ENCODE data around the gene POLN.
A peak's percentile ranks its signal among the peaks of the same experiment; 100 is the strongest.

The POLN gene

GRCh38 chr4:2287594-2287915 lies 45.6 kb upstream of the POLN start:
- Histone ChIP-seq H3K27me3 (ENCODE audit: insufficient read depth, low read length, poor library complexity, severe bottlenecking) (no peaks in the 10 kb centered on the region), H2AFZ (ENCODE audit: low read length) (no peak overlapping the region), H3K36me3 (ENCODE audit: insufficient read depth, low read length) (no peaks in the 10 kb centered on the region), H3K9me3 (ENCODE audit: insufficient read depth, low read depth, low read length) (no peaks in the 10 kb centered on the region), H4K20me1 (ENCODE audit: insufficient read depth, low read length, poor library complexity, severe bottlenecking) (no peaks in the 10 kb centered on the region), H3K9me2 (replicated peaks; ENCODE audit: low read depth, low read length) (no peaks in the 10 kb centered on the region), H3K4me1 (ENCODE audit: insufficient read depth, low read length, poor library complexity, severe bottlenecking) (peaks cover 69% of the 10 kb centered on the region), H3K4me2 (ENCODE audit: low read depth, low read length, poor library complexity, severe bottlenecking) (no peak overlapping the region), H3K4me3 (ENCODE audit: low read length, poor library complexity, severe bottlenecking) (no peak overlapping the region), H3F3A (ENCODE audit: low read depth) (peaks cover 3% of the 10 kb centered on the region; the same call in 1 of the 2 replicates), H3K79me2 (ENCODE audit: insufficient read depth, low read length) (no peaks in the 10 kb centered on the region), H3K9ac (ENCODE audit: low read depth, low read length, poor library complexity, severe bottlenecking) (no peak overlapping the region)
- TF ChIP-seq CTCF (conservative IDR thresholded peaks at IDR 0.05; ENCODE audit: low read length) (no peak), EZH2phosphoT487 (IDR thresholded peaks at IDR 0.05; ENCODE audit: borderline replicate concordance) (no peak)

DNA sequence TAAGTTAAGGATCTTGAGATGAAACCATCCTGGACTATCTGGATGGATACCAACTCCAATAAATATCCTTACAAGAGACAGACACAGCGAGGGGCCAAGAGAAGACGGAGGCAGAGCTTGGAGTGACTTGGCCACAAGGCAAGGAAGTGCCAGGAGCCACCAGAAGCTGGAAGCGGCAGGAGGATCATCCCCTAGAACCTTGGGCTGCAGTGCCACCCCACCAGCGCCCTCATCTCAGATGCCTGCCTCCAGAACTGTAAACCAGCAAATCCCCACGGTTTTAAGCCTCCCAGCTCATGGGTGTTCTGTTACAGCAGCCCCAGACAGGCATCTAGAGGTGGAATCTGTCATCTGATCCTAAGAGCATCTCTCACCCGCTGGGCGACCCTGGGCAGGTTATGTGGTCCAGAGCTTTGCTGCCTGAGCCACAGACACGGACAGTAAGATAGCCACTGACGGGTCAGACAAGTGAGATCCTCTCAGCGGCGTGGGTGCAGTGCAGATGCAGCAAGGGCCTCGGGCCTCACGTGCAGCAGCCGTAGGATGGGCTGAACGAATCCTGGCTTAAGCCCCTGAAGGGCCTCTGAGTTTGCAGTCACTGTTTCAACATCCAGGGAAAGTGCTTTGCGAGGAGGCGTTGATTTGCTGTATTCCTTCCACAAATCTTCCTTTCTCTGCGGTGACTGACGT lies 45.1 kb upstream of the POLN start:
- TF ChIP-seq CTCF (conservative IDR thresholded peaks at IDR 0.05; ENCODE audit: low read length), result no peak
- TF ChIP-seq EZH2phosphoT487 (IDR thresholded peaks at IDR 0.05; ENCODE audit: borderline replicate concordance), result no peak
- H3F3A ChIP-seq (ENCODE audit: low read depth), result peaks cover 8% of the 10 kb centered on the region
- H3K36me3 ChIP-seq (ENCODE audit: insufficient read depth, low read length), result no peaks in the 10 kb centered on the region
- H2AFZ ChIP-seq (ENCODE audit: low read length), result no peak overlapping the region
- H3K4me3 ChIP-seq (ENCODE audit: low read length, poor library complexity, severe bottlenecking), result no peak overlapping the region
- no peaks in the 10 kb centered on the region for H3K27me3 ChIP-seq (ENCODE audit: insufficient read depth, low read length, poor library complexity, severe bottlenecking)
- no peaks in the 10 kb centered on the region for H3K9me2 ChIP-seq (replicated peaks; ENCODE audit: low read depth, low read length)
- no peaks in the 10 kb centered on the region for H3K9me3 ChIP-seq (ENCODE audit: insufficient read depth, low read depth, low read length)
- H3K4me1 ChIP-seq (ENCODE audit: insufficient read depth, low read length, poor library complexity, severe bottlenecking), result peaks cover 69% of the 10 kb centered on the region
- H3K4me2 ChIP-seq (ENCODE audit: low read depth, low read length, poor library complexity, severe bottlenecking), result no peak overlapping the region
- H3K79me2 ChIP-seq (ENCODE audit: insufficient read depth, low read length), result no peaks in the 10 kb centered on the region
- no peaks in the 10 kb centered on the region for H4K20me1 ChIP-seq (ENCODE audit: insufficient read depth, low read length, poor library complexity, severe bottlenecking)
- H3K9ac ChIP-seq (ENCODE audit: low read depth, low read length, poor library complexity, severe bottlenecking), result no peak overlapping the region

GRCh38 chr4:2285613-2286381 lies 43.9 kb upstream of the POLN start:
- no peaks in the 10 kb centered on the region for H3K9me3 ChIP-seq (ENCODE audit: insufficient read depth, low read depth, low read length)
- peak overlapping the region; percentile 21 for H3K4me3 ChIP-seq (ENCODE audit: low read length, poor library complexity, severe bottlenecking)
- H4K20me1 ChIP-seq (ENCODE audit: insufficient read depth, low read length, poor library complexity, severe bottlenecking), result no peaks in the 10 kb centered on the region
- no peaks in the 10 kb centered on the region for H3K9me2 ChIP-seq (replicated peaks; ENCODE audit: low read depth, low read length)
- no peaks in the 10 kb centered on the region for H3K36me3 ChIP-seq (ENCODE audit: insufficient read depth, low read length)
- H3K4me2 ChIP-seq (ENCODE audit: low read depth, low read length, poor library complexity, severe bottlenecking), result peak overlapping the region; percentile 45
- peaks cover 12% of the 10 kb centered on the region for H3F3A ChIP-seq (ENCODE audit: low read depth)
- no peak for TF ChIP-seq EZH2phosphoT487 (IDR thresholded peaks at IDR 0.05; ENCODE audit: borderline replicate concordance)
- no peak for TF ChIP-seq CTCF (conservative IDR thresholded peaks at IDR 0.05; ENCODE audit: low read length)
- peaks cover 69% of the 10 kb centered on the region for H3K4me1 ChIP-seq (ENCODE audit: insufficient read depth, low read length, poor library complexity, severe bottlenecking)
- H3K79me2 ChIP-seq (ENCODE audit: insufficient read depth, low read length), result no peaks in the 10 kb centered on the region
- H3K27me3 ChIP-seq (ENCODE audit: insufficient read depth, low read length, poor library complexity, severe bottlenecking), result no peaks in the 10 kb centered on the region
- peak overlapping the region; percentile 46 for H3K9ac ChIP-seq (ENCODE audit: low read depth, low read length, poor library complexity, severe bottlenecking)
- H2AFZ ChIP-seq (ENCODE audit: low read length), result no peak overlapping the region

Data from Loucy (cell line).